Activated naive CD8-positive, alpha-beta T cell treated with anti-CD3 and anti-CD28 coated beads, Interleukin-2, amount 10 ng/mL, durations not matched to agents 7 days and 5 days (primary cell): ENCODE results near the gene SCAMP2. TPM values are rescaled to one million over a fixed set of nuclear protein-coding genes. Genes with fewer than 3 reads are reported as not detected.

Experiments used
- ATAC-seq: fragments of 150-1000 bp; cut with Tn5 transposase; one replicate; pipeline ENCODE4 v1.10.0; 2021; ENCODE audit warnings: low read depth, moderate library complexity
- POLR2A ChIA-PET: fragments of 350-600 bp; sonication (Branson Sonifier 250); formaldehyde crosslinking; loops from one replicate; lab custom pipeline; 2021; ENCODE audit warnings: antibody characterized with exemption; lab: Charles Lee
- DNase-seq: peaks from one replicate; pipeline ENCODE4 v3.0.0; 2021
- H3K27ac Mint-ChIP-seq: one replicate; pipeline ENCODE4 v1.8.0; 2022; ENCODE audit warnings: mild to moderate bottlenecking, mixed read lengths
- H3K27me3 Mint-ChIP-seq: one replicate; pipeline ENCODE4 v1.8.0; 2022; ENCODE audit warnings: mild to moderate bottlenecking, moderate library complexity, mixed read lengths
- H3K36me3 Mint-ChIP-seq: one replicate; pipeline ENCODE4 v1.8.0; 2021; ENCODE audit warnings: mild to moderate bottlenecking, mixed read lengths
- H3K4me1 Mint-ChIP-seq: one replicate; pipeline ENCODE4 v1.8.0; 2021; ENCODE audit warnings: mixed read lengths
- H3K4me3 Mint-ChIP-seq: one replicate; pipeline ENCODE4 v1.8.0; 2022; ENCODE audit warnings: mild to moderate bottlenecking, moderate library complexity, mixed read lengths
- H3K9me3 Mint-ChIP-seq: one replicate; pipeline ENCODE4 v1.8.0; 2021; ENCODE audit warnings: mixed read lengths
- total RNA-seq, 2 experiments: library from RNA; stranded (reverse); gene quantifications; one replicate each; pipeline ENCODE4 v1.2.3, GENCODE V29; 2021

SCAMP2 gene
- total RNA-seq, 2 experiments from 2014 or later = 100 to 103 TPM

DNA sequence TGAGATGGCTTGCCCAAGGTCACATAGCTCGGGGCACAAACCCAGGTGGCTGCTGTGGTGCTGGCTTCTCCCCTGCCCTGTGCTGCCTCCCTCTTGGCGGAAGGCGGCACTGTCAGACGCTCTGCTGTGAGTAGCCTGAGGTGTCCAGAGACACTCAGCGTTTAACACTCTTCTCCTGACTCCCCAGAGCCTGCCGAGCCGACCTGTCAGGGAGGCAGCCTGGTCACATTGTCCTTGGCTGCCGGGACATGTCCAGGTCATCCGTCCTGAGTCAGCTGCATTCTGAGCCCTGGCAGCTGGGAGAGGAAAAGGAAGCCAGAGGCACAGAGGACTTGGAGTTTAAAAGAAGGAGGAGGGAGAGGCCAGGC, 55.8 kb downstream of the SCAMP2 start:
- no peak for DNase-seq
- POLR2A ChIA-PET = interaction anchor here (0.5 kb wide), 1 partner anchor 11 kb away, joined by 3 read pairs; no protein-coding TSS in a partner anchor
- Mint-ChIP-seq H3K4me3 (no peak overlapping the region), H3K36me3 (no peaks in the 10 kb centered on the region), H3K9me3 (no peaks in the 10 kb centered on the region), H3K27ac (no peak overlapping the region), H3K27me3 (peaks cover 5% of the 10 kb centered on the region), H3K4me1 (peaks cover 7% of the 10 kb centered on the region)
- ATAC-seq = no peak

DNA sequence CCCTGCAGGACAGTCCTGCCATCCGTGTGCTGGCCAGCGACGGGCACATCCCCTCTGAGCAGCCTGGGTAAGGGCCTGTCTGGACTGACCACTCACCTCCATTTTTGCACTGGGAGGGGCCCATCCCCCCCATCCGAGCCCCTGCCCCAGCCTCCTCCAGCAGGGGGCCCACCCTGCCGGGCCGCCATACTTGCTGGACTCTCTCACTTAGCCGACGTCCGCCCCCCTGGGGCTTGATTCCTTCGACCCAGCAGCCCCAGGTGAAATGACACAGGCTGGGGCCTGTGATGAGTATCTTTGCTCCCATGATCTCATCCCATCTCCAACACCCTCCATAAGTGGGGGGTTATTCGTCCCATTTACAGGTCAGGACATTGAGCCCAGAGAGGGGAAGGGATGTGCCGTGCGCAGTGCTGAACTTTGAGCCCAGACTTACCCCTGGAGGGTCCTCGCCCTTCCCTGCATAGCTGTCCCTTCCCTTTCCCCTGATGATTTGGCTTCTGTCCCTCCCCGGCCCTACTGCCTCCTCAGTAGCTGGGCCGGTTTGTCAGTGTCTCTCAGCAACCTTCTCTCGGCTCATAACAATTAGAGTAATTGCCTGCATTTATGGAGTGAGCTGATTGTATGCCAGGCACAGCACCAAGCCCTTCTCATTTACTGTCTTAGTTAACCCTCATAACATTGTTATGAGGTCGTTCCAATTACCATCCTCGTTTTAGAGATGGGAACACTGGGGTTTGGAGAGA, 56.4 kb downstream of the SCAMP2 start:
- no peaks in the 10 kb centered on the region for H3K36me3 Mint-ChIP-seq
- DNase-seq (no peak), ATAC-seq (no peak)
- peaks cover 7% of the 10 kb centered on the region for H3K4me1 Mint-ChIP-seq
- peaks cover 5% of the 10 kb centered on the region for H3K27me3 Mint-ChIP-seq
- POLR2A ChIA-PET = interaction anchor here (0.5 kb wide), 1 partner anchor 10 kb away, joined by 3 read pairs; no protein-coding TSS in a partner anchor
- no peak overlapping the region for H3K27ac Mint-ChIP-seq
- no peaks in the 10 kb centered on the region for H3K9me3 Mint-ChIP-seq
- H3K4me3 Mint-ChIP-seq = no peak overlapping the region

DNA sequence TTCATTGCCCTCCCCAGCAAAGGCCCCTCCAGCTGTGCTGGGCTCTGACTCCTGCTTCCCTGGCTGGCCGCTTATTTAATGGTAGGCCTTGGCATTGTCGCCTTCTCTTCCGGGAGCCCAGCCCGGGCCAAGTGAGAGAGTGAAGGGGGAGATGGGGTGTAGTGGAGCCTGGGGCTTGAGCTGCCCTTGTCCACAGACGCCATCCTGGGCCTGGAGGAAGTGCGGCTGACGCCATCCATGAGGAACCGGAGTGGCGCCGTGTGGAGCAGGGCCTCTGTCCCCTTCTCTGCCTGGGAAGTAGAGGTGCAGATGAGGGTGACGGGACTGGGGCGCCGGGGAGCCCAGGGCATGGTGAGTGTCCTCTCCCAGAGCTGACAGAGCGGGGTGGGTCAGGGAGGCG, 57.2 kb downstream of the SCAMP2 start:
- Mint-ChIP-seq H3K4me1 (peaks cover 7% of the 10 kb centered on the region), H3K27me3 (peaks cover 5% of the 10 kb centered on the region), H3K27ac (no peak overlapping the region), H3K9me3 (no peaks in the 10 kb centered on the region), H3K36me3 (no peaks in the 10 kb centered on the region), H3K4me3 (no peak overlapping the region)
- POLR2A ChIA-PET = no interaction called here
- no peak for DNase-seq
- no peak for ATAC-seq

DNA sequence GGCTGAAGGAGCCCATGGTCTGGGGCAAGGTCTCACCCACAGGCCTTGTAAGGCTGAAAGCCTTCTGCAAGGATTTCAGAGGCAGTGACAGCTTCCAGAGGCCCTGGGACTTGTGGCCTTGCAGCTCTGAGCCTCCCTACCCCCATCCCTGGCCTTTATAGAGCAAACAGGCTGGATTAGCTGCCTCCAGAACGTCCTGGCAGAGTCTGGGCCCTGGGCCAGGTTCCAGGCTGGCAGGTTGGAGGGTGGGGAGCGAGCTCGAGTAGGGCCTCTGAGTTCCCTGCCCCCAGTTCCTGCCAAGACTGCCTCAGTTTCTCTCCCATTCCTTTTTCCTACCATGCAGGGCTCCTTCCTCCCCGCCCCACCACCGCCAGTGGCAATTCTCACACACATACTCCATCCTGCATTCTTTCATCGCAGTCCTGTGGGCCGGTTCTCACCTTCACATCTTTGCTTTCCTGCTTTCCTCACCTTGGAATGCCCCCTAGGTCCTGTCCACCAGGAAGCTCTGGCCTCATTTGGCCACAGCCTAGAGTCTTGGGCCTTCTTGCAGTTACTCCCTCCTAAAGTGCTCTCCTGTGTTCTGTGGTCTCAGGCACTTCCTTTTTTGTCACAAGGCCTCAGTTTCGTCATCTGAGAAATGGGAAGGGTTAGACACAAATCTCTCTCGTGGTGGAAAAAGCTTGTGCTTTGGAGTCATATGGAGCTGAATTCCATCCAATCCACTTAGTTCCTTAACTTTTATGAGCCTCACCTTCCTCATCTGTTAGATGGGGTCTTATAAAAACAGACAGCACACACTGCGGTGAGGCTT, 57.8 kb downstream of the SCAMP2 start:
- H3K27ac Mint-ChIP-seq = no peak overlapping the region
- H3K9me3 Mint-ChIP-seq = no peaks in the 10 kb centered on the region
- DNase-seq (no peak), ATAC-seq (no peak)
- peaks cover 7% of the 10 kb centered on the region for H3K4me1 Mint-ChIP-seq
- no peak overlapping the region for H3K4me3 Mint-ChIP-seq
- POLR2A ChIA-PET = no interaction called here
- H3K36me3 Mint-ChIP-seq = no peaks in the 10 kb centered on the region
- H3K27me3 Mint-ChIP-seq = peaks cover 5% of the 10 kb centered on the region

DNA sequence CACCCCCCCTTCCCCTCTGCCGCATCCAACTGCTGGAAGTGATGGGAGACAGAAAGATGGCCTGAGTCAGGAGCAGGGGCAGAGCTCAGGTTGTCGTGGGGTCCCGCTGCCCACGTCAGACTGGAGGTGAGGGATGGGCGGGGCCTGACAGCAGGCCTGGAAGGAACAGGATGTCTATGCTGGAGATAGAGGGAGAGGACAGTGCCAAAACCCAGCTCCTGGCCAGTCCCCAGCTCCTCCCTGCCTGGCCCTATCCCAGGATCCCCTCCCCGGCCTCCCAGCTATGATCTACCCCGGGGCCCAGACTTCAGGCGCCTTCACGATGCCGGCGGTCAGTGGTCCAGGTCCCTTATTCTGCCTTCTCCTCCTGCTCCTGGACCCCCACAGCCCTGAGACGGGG, 60.6 kb downstream of the SCAMP2 start, which contains the start of gene LMAN1L:
LMAN1L (plus strand) TSS at position 303 of the 400 bp plus-strand sequence; CDS start at position 323, 20 bp downstream.
- Mint-ChIP-seq H3K4me3 (no peak within 1 kb of the TSS), H3K4me1 (peaks cover 6% of the 10 kb centered on the region), H3K27me3 (peaks cover 5% of the 10 kb centered on the region), H3K36me3 (no peaks in the 10 kb centered on the region), H3K27ac (no peak within 1 kb of the TSS), H3K9me3 (no peaks in the 10 kb centered on the region)
- DNase-seq = no peak
- ATAC-seq = no peak
- POLR2A ChIA-PET = no interaction called here

DNA sequence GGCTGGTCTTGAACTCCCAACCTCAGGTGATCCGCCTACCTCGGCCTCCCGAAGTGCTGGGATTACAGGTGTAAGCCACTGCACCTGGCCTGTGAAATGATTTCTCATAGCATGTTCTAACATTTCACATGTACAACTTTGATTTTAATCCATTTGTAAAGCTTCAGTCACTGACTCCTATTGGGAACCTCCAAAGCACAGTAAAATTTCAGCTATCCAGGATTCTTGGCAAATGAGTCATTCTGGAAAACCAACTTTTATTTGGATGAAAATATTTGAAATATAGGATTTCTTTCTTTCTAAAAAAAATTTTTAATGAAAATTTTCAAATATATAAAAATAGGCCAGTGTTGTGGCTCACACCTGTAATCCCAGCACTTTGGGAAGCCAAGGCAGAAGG, 63.2 kb downstream of the SCAMP2 start:
- no peak overlapping the region for H3K27ac Mint-ChIP-seq
- H3K36me3 Mint-ChIP-seq = peaks cover 3% of the 10 kb centered on the region
- POLR2A ChIA-PET = interaction anchor here (0.7 kb wide), 1 partner anchor 32 kb away, joined by 3 read pairs; no protein-coding TSS in a partner anchor

DNA sequence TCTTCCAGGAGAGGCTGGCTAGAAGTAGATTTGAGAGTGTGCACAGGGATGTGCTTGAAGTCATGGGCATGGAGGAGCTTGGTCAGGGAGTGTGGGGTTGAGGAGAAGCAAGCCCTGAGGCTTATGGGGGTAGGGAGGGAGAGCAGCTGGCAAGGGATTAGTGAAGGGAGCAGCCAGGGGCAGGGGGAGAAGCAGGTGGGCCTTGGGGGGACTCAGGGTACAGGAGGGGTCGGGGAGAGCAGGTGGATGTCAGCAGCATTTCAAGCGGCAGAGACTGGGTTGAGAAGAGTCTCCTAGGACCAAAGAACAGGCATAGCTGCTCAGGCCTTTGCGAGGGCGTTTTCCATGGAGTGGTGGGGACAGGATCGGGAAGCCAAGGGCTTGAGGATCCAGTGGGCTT, 63.9 kb downstream of the SCAMP2 start:
- H3K27ac Mint-ChIP-seq = peak overlapping the region; percentile 45
- peaks cover 6% of the 10 kb centered on the region for H3K36me3 Mint-ChIP-seq
- H3K4me3 Mint-ChIP-seq = no peak overlapping the region
- ATAC-seq = no peak
- POLR2A ChIA-PET = no interaction called here
- H3K4me1 Mint-ChIP-seq = peaks cover 8% of the 10 kb centered on the region
- no peak for DNase-seq
- no peaks in the 10 kb centered on the region for H3K9me3 Mint-ChIP-seq
- peaks cover 5% of the 10 kb centered on the region for H3K27me3 Mint-ChIP-seq

More for the DNA sequence above, 63.2 kb downstream of the SCAMP2 start:
- Mint-ChIP-seq H3K4me1 (peaks cover 6% of the 10 kb centered on the region), H3K27me3 (peaks cover 5% of the 10 kb centered on the region), H3K9me3 (no peaks in the 10 kb centered on the region), H3K4me3 (no peak overlapping the region)
- ATAC-seq = no peak
- no peak for DNase-seq

DNA sequence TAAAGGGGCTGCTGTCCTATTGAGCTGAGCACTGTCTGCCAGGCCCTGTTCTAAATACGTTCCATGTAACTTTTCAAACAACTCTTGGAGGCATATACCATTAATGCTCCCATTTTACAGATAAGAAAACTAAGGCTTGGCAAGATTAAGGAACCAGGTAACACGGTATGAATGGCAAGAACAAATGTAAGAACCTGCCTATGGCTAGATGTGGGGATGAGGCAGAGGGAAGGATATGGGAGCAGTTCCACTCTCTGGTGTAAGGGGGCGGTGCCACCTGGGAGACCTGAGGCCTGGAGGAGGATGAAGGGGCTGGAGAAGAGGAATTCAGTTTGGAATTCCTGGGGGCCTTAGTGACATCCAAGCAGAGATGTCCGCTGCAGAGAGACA, 64.3 kb downstream of the SCAMP2 start:
- Mint-ChIP-seq H3K9me3 (no peaks in the 10 kb centered on the region), H3K27me3 (peaks cover 5% of the 10 kb centered on the region), H3K36me3 (peaks cover 10% of the 10 kb centered on the region), H3K27ac (no peak overlapping the region), H3K4me1 (peaks cover 8% of the 10 kb centered on the region), H3K4me3 (no peak overlapping the region)
- no peak for ATAC-seq
- DNase-seq = no peak
- POLR2A ChIA-PET = interaction anchor here (0.9 to 1.0 kb wide), 3 partner anchors 12 to 40 kb away, joined by 3 to 5 read pairs (median 3); no protein-coding TSS in a partner anchor

DNA sequence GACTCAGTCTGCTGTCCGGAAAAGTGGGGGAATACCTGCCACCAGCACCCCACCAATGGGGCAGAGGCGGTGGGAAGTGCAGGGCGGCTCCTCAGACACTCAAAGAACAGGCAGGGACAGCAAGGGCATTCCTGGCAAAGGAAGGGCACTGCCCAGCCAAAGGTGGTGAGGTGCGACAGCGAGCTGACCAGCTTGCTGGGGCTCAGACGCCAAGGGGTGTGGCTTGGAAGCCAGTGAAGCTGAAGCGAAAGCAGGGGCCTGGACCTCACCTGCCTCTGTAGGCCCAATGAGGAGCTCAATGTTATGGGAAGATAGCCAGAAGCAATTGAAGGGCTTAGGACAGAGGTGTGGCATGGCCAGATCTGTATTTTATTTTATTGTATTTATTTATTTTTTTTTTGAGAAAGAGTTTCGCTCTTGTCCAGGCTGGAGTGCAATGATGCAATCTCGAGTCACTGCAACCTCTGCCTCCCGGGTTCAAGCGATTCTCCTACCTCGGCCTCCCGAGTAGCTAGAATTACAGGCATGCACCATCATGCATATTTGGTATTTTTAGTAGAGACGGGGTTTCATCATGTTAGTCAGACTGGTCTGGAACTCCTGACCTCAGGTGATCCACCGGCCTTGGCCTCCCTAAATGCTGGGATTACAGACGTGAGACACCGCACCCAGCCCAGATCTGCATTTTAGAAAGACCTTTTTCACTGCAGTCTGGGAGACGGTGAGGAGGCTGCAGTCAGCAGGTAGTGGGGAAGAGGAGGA, 64.9 kb downstream of the SCAMP2 start:
- peaks cover 8% of the 10 kb centered on the region for H3K4me1 Mint-ChIP-seq
- H3K4me3 Mint-ChIP-seq = no peak overlapping the region
- ATAC-seq = no peak
- peaks cover 13% of the 10 kb centered on the region for H3K36me3 Mint-ChIP-seq
- no peaks in the 10 kb centered on the region for H3K9me3 Mint-ChIP-seq
- H3K27ac Mint-ChIP-seq = no peak overlapping the region
- POLR2A ChIA-PET = interaction anchor here (0.9 to 1.3 kb wide), 6 partner anchors 13 to 39 kb away, joined by 3 to 5 read pairs (median 3); no protein-coding TSS in a partner anchor
- H3K27me3 Mint-ChIP-seq = peaks cover 2% of the 10 kb centered on the region
- no peak for DNase-seq

DNA sequence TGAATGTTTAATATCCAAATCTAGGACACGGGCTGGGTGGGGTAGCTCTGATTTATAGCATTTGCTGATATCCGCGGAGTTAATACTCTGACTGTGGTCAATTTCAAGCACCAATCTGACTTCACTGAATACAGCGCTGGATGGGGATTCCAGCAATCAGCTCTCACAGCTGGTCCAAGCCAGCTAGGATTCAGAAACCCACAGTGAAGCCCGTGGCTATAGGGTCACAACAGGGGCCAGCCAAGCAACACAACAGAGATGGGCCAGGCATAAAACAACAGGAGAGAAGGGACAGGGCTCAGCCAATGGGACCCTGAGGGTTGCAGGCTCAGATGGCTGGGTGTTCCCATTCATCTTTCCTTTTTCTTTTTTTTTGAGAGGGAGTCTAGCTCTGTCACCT, 65.9 kb downstream of the SCAMP2 start:
- Mint-ChIP-seq H3K36me3 (peaks cover 15% of the 10 kb centered on the region), H3K4me1 (peaks cover 8% of the 10 kb centered on the region), H3K27ac (no peak overlapping the region), H3K27me3 (no peaks in the 10 kb centered on the region), H3K4me3 (no peak overlapping the region), H3K9me3 (no peaks in the 10 kb centered on the region)
- POLR2A ChIA-PET = interaction anchor here (0.6 to 1.3 kb wide), 6 partner anchors 10 to 30 kb away, joined by 3 to 4 read pairs (median 3); no protein-coding TSS in a partner anchor
- ATAC-seq (no peak), DNase-seq (no peak)

DNA sequence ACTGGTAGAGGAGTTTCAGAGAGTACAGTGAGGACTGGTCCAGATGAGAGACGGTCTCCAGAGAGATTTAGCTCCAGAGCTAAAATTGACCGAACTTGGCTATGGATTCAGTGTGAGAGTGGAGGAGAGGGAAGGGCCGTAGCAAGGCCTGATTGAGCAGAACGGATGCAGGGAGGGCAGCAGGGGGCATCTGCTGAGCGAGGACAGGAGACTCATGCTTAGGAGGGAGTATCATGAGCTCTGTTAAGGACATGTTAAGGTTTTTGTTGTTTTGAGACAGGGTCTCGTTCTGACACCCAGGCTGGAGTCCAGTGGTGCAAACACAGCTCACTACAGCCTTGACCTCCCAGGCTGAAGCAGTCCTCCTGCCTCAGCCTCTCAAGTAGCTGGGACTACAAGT, 68.2 kb downstream of the SCAMP2 start:
- Mint-ChIP-seq H3K27me3 (no peaks in the 10 kb centered on the region), H3K27ac (peak overlapping the region; percentile 23)
- POLR2A ChIA-PET = interaction anchor here (1.2 to 2.2 kb wide), 5 partner anchors 11 to 34 kb away, joined by 3 to 8 read pairs (median 5); no protein-coding TSS in a partner anchor

DNA sequence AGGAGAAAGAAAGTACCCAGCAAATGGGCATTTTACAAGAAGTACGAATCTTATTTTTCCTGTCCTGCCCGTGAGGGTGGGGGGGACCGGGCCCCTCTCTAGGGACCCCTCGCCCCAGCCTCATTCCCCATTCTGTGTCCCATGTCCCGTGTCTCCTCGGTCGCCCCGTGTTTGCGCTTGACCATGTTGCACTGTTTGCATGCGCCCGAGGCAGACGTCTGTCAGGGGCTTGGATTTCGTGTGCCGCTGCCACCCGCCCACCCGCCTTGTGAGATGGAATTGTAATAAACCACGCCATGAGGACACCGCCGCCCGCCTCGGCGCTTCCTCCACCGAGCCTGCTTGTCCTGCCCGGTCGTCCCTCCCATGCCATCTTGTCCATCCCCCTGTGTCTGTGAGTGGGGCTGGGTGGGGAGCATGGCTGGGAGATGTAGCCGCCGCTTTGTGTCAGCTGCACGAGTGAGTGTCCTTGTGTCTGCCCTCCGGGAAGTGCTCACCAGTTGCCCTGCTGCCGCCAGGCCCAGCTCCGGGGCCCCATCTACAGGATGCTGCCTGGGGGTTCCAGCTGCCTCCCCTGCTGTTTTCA, 70.2 kb downstream of the SCAMP2 start:
- POLR2A ChIA-PET = interaction anchor here (1.0 to 20.1 kb wide), 2 partner anchors 9 to 24 kb away, joined by 4 to 709 read pairs; partner anchors contain the start of gene CSK
- Mint-ChIP-seq H3K9me3 (no peaks in the 10 kb centered on the region), H3K4me3 (no peak overlapping the region), H3K36me3 (peaks cover 17% of the 10 kb centered on the region), H3K27ac (no peak overlapping the region), H3K4me1 (peaks cover 24% of the 10 kb centered on the region), H3K27me3 (no peaks in the 10 kb centered on the region)
- DNase-seq = no peak
- no peak for ATAC-seq

More for the DNA sequence above, 68.2 kb downstream of the SCAMP2 start:
- no peaks in the 10 kb centered on the region for H3K9me3 Mint-ChIP-seq
- DNase-seq (no peak), ATAC-seq (no peak)
- no peak overlapping the region for H3K4me3 Mint-ChIP-seq
- peaks cover 11% of the 10 kb centered on the region for H3K4me1 Mint-ChIP-seq
- H3K36me3 Mint-ChIP-seq = peaks cover 17% of the 10 kb centered on the region
